Left renal pelvis (tissue), 4 donors: ENCODE data around the gene GRID1. TPM values are rescaled to one million over a fixed set of nuclear protein-coding genes. Genes with fewer than 3 reads are reported as not detected.
"Not testable (repeated sequence)": the region's sequence is repeated elsewhere in the genome, so short reads cannot be mapped to it uniquely, and the experiment has no call there.

Experiments
- DNase-seq, 4 donors: peaks; one replicate each; pipeline ENCODE4 v3.0.0-alpha.2; 2013; ENCODE audit warnings: low read depth in 4 of 4, low spot score in 3 of 4
- polyA plus RNA-seq, 4 donors: library from polyadenylated mRNA; unstranded; fragments of 120-200 nt; gene quantifications; one replicate each; pipeline ENCODE4 v1.2.1, GENCODE V29; 2013; ENCODE audit not compliant: insufficient read length in 4 of 4

The GRID1 gene
- polyA plus RNA-seq, 4 donors: 1.6 to 5.4 (median 1.9) TPM

- no peak for DNase-seq
Observed at GRCh38 chr10:85868627-85869499, 497.7 kb downstream of the GRID1 start.

DNA sequence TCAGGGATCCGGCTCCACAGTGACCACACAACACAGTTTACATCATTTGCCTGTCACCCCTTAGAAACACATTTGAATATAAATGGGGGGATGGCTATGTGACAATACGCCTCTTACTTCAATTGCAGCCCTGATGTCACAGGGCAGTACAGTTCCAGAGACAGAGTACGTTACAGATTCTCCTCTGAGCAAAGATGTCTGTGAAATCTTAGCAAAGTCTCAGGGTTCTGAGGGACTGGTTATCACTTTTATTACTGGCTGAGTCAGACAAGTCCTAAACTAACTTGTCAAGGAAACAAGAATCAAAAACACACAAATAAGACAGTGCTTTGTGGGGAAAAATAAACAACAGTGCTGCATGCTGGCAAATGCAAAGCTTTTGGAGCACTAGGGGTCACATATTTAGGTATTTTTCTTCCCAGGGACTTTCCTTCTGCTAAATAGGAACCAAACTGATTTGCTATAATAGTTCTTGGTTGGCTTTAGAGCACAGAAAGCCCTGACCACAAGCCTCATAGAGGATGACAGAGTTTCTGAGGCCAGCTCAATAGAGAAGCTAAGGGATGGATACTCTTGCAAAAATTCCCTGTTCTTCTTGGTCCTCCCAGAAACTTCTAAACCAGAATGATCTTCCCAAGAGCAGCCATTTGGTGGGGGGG is 501.6 kb downstream of the GRID1 start:
- DNase-seq: no peak

DNA sequence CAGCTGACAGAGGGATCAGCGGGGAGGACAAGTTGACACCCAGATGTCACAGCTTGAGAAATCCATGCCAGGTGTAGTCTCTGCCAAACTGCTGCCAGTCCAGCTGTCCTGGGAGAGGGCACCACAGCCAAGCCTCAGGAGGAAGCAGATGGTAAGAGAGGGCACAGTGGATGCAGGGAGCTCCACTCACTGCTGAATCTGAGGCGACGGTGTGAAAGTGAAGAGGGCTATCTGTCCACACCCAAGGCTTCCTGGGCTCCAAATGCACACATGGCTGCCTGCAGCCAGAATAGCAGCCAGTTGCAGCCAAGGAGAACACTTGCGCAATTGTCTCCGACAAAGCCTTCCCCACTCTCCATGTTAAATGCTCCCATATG is 502.4 kb downstream of the GRID1 start:
- no peak for DNase-seq

- DNase-seq: no peak
Observed at GRCh38 chr10:85863301-85864172, 503.1 kb downstream of the GRID1 start.

DNA sequence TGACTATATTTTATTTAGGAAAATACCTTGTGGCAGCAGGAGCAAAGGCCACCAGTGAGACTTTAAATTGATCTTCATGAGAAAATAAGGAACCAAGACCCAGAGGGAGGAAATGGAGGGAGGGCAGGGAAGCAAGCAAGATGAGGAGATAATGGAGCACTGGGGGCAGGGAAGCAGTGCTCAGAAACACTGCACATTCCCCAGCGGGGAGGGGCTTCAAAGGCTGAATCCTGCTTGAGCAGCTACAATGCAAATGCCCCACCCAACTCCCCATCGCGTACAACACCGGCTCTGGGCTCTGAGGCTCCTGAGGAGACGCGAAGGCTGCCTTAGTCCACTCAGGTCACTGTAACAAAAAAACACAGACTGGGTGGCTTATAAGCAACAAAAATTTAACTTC is 503.8 kb downstream of the GRID1 start:
- no peak for DNase-seq

DNA sequence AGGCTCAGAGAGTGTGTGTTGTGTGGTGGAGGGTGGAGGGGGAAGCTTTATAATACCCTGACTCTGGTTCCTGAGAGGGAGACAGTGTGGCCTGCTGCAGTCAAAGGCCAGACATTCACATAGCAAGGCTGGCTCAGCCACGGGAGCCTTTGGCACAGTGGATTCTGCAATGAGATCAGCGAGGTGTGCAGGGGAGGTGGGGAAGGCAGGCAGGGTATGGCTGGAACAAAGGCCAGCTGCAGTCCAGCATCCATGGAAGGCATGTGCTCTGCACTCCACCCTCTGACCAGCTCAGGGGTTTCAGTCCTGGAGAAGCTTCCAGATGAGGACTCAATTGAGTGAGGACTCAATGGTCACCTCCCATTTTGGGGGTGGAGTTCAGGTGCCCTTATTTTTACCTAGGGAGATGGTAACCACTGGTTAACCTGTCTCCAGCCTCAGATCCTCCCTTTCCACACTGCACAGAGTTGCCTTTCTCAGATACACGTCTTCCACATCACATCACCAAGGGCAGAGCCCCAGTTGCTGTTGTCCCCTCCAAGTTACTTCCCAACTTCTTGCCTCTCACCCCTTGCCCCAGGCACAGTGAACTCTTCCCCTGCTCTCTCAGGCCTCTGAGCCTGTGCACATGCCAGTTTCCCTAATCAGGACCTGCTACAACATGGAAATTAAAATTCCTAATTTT is 504.9 kb downstream of the GRID1 start:
- DNase-seq: no peak

DNA sequence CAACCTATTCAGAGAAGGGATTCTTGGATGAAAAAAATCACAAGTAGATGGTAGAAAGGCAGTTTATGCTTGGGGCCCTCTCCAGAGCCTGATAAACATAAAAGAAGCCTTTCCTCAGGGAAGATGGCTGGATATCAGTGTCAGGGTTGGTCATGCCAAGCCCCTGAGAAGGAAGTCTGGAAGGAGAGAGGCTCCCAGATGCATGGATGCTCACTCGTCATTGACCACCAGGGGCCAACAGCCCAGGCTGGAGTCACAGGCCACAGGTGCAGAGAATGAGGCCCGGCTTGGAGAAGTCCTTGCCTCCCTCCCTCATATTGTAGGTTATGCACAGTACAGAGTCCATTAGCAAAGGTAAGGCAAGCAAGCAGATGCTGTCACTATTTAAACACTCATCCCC is 506.7 kb downstream of the GRID1 start:
- no peak for DNase-seq

- DNase-seq: no peak
Observed at GRCh38 chr10:85858776-85859515, 507.6 kb downstream of the GRID1 start.

- no peak for DNase-seq
Observed at GRCh38 chr10:85857791-85858190, 508.8 kb downstream of the GRID1 start.

GRCh38 chr10:85857305-85857704 is 509.3 kb downstream of the GRID1 start:
- DNase-seq: no peak

DNA sequence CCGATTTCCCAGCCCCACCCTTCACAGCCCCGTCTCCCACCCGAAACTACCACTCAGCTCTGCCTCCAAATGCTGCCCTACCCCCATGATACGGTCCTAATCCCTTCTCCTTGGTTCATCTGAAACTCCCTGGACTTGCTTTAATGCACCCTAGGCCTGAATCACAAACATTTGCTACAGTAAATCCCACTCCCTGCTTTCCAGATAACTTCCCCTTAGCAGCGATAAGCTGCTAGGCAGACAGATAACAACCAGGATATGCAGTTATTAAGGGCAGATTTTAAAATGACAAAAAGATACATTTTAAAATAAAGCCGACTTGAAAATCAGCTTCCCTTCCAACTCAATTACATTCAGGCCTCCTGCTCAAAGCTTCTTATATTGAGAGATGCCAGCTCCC is 514.7 kb downstream of the GRID1 start:
- DNase-seq: no peak

GRCh38 chr10:85851325-85851724 is 515.3 kb downstream of the GRID1 start:
- no peak for DNase-seq

DNA sequence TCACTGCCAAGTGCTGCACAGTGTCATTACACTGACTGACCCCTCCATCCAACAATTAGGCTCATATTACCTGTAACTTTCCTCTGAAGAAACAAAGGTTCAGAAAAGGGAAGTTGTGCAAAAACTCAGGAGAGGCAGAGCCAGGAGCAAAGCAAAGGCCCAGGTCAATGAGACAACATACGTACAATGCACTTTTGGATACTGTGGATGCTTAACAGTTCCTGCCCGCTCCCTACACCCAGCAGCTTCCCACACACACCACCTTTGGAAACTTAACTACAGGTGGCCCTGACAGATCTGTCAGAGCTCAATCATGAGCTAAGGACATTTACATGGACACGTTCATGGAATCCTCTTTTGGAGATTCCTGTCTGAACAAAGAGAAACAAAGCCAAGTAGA is 515.9 kb downstream of the GRID1 start:
- no peak for DNase-seq

DNA sequence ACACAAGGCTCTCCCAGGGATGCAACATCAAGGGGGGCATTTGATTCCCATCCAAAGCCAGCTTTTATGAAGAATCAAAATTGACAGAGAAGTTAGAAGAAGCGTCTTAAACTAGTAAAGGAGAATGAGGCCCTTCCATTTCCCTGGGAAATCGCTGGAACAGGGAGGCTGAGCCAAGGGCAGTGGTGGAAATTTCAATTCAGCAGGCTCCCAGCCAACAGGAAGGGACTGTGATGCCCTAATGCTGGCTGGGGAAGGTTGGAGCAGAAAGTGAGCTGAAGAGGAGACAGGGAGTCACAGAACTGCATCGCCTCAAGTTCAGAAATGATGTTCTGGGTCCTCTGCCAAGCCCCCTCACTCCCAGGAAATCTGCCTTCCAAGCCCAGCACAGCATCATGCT is 517.3 kb downstream of the GRID1 start:
- DNase-seq: no peak

- DNase-seq: no peak
Observed at GRCh38 chr10:85848756-85849155, 517.8 kb downstream of the GRID1 start.

DNA sequence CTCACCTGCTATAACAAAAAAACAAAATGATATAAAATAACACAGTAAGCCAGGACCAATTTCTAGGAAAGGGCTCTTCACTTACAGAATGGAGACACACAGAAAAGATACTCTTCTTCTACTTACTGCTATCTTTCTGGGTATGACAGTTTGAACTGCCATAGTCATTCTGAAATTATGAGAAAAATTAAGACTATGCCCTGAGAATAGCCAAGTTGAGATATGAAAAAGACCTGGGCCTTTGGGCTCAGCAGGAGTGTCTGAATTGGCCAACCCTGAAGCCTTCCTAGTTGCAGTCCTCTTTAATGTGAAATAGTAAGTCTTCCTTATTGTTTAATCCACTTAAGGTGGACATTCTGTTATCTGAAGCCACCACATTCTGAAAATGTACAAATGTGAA is 519.5 kb downstream of the GRID1 start:
- DNase-seq: no peak

DNA sequence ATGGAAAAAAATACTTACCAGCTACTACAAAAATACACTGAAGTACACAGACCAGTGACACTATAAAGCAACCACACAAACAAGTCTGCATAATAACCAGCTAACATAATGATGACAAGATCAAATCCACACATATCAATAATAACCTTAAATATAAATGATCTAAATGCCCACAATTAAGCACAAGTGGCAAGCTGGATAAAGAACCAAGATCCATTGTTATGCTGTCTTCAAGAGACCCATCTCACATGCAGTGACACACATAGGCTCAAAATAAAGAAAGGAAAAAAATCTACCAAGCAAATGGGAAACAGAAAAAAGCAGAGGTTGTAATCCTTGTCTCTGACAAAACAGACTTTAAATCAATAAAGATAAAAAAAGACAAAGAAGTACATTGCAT is 527.9 kb downstream of the GRID1 start:
- not testable (repeated sequence) for DNase-seq

DNA sequence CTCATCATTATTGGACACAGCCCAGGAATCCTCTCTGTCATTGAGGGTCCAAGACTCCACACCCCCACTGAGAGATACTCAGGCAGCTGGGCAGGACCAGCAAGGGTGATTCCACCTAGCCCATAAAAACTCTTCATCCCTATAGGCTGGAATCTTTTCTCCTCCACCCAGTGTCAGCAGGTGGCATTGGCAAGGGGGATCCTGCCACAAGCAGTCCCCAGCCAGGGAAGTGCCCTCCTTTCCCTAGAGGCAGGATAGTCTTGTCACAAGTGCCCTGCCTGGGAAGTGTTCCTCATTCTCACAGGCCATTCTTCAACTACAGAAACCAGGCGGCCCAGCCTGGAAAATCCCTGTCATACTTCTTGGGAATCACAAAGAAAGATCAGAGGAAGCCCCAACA is 533.6 kb downstream of the GRID1 start:
- no peak for DNase-seq

- no peak for DNase-seq
Observed at GRCh38 chr10:85831422-85831821, 535.2 kb downstream of the GRID1 start.

- DNase-seq: no peak
Observed at GRCh38 chr10:85826377-85826776, 540.2 kb downstream of the GRID1 start.
